GM19324 (cell line): ENCODE results near the gene IL9.

Experiments used
- ATAC-seq: cut with Tn5 transposase; IDR thresholded peaks from one replicate; pipeline ENCODE4 v1.9.1; 2021; ENCODE audit warnings: mild to moderate bottlenecking, moderate library complexity; ENCODE audit not compliant: unreplicated experiment, low FRiP score

IL9 gene

GRCh38 chr5:135843571-135844337, 51.9 kb downstream of the IL9 start:
- ATAC-seq: no peak

- ATAC-seq: no peak
Measured at GRCh38 chr5:135842737-135843136, 52.9 kb downstream of the IL9 start.
